Measurements from ENCODE around the gene SLC15A1. TPM values are rescaled to one million over a fixed set of nuclear protein-coding genes. Genes with fewer than 3 reads are reported as not detected.
A peak's percentile ranks its signal among the peaks of the same experiment; 100 is the strongest.

The SLC15A1 gene
- total RNA-seq, 1 donor from 2014 or later, result not detected

DNA sequence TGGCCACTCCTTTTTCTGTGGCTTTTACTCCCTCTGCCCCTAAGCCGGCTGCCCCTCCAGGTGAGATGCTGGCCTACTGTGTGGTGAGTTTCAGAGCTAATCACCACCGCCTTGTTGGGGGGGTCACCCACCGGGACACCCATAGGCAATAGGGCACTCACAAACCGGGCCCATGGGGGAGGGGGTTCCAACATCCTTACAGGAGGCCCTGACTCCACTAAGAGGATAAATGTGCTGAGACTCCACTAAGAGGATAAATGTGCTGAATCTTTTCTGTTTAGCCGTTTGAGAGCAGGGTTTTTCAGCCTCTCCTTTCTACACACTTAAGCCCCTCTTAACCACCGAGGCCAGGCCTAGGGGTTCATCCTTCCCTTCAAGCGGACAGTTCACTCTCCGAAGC, 73.7 kb downstream of the SLC15A1 start:
- DNase-seq, result no peak
- ATAC-seq (ENCODE audit: poor library complexity), result no peak
- intact Hi-C loops (cut with DNase I), result loop anchor here (10.0 kb wide), 1 partner anchor 824 kb away; no protein-coding TSS in a partner anchor

- DNase-seq, result no peak
- no peak for ATAC-seq (ENCODE audit: poor library complexity)
- intact Hi-C loops (cut with DNase I), result loop anchor here (10.0 kb wide), 1 partner anchor 823 kb away; no protein-coding TSS in a partner anchor
These were observed 75.1 kb downstream of the SLC15A1 start for GRCh38 chr13:98677398-98677797.

DNA sequence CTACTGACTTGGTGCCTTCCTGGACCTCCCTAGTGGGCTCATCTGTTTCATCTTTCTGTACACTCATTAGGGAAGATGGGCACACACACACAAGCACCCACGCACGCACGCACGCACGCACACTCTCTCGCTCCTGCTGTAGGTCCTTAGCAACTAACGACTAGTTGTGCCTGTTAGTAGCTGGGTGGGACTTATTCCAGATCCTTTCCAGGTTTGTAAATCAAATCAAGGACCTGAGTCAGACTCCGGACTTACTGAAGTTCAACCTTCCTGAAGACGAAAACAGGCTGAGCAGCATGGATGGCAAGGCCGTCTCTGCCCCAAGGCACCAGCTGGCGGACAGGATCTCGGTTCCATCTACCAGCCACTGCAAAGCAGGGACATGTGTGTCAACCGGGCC, 76.2 kb downstream of the SLC15A1 start:
- ATAC-seq (ENCODE audit: poor library complexity) (no peak), DNase-seq (no peak)
- intact Hi-C loops (cut with DNase I), result loop anchor here (10.0 kb wide), 1 partner anchor 821 kb away; no protein-coding TSS in a partner anchor

GRCh38 chr13:98675837-98676236, 76.6 kb downstream of the SLC15A1 start:
- no peak for ATAC-seq (ENCODE audit: poor library complexity)
- intact Hi-C loops (cut with DNase I), result loop anchor here (10.0 kb wide), 1 partner anchor 821 kb away; no protein-coding TSS in a partner anchor
- DNase-seq, result no peak

DNA sequence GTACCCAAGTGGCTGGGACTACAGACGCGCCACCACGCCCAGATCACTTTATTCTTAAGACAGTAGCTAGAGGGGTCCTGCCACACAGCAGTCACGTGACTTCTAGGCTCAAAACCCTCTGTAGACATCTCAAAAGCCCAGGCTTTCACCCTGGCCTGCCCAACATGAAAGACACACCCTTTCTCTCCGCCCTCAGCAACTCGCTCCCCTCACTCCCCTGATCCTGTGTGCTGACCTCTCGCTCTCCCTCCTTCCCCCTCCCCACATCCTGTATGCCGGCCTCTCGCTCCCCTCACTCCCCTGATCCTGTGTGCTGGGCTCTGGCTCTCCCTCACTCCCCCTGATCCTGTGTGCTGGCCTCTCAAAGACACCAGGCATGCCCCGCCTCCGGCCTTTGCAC, 77.4 kb downstream of the SLC15A1 start:
- intact Hi-C loops (cut with DNase I), result loop anchor here (10.0 kb wide), 1 partner anchor 820 kb away; no protein-coding TSS in a partner anchor
- ATAC-seq (ENCODE audit: poor library complexity), result no peak
- no peak for DNase-seq

DNA sequence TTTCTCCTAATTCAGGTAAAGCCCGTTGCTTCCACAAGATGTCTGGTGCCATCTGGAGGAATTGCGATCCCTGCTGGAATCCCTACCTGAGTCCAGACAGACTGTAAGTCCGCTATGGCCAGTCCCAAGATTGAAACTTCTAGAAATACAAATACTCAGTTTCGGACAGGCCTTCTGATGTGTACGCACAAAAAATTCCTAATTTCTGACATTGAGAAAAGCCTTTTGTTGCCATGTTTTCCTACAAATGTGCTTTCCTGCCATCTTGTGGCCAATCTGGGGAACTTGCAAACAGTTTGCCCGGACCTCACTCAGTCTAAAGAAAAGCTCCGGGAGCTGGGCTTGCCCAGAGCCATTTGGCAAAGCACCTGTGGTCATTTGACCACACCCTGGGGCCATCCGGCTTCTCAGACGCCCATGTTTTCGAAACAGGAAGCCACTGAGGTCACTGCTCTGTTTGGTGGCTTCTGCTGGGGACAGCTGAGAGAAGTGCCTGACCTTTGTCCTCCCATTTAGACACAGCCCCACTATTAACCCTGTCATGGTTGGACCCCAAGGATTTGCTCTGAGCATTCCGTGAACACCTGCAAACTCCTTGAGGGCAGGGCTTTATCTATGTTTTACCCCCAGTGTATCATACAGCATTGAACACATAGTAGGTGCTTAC, 79.4 kb downstream of the SLC15A1 start:
- intact Hi-C loops (cut with DNase I), result loop anchor here (5.0 to 10.0 kb wide), 3 partner anchors 169 to 818 kb away; no protein-coding TSS in a partner anchor
- ATAC-seq (ENCODE audit: poor library complexity) (peak; percentile 88), DNase-seq (peak; percentile 68)

DNA sequence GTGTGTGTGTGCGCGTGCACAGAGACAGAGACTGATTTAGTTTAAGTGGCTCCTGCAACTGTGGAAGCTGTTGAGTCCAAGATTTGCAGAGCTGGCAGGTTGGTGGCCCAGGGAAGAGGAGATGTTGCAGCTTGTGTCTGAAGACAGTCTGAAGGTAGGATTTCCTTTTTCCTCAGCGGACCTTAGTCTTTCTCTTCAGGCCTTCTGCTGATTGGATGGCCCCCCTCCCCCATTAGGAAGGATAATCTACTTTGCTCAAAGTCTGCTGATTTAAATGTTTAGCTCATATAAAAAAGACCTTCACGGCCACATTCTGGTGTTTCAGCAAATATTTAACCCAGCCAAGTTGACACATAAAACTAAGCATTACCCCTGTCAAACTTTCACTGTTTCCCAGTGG, 84.3 kb downstream of the SLC15A1 start:
- no peak for ATAC-seq (ENCODE audit: poor library complexity)
- DNase-seq, result no peak
- intact Hi-C loops (cut with DNase I), result no loop called here

DNA sequence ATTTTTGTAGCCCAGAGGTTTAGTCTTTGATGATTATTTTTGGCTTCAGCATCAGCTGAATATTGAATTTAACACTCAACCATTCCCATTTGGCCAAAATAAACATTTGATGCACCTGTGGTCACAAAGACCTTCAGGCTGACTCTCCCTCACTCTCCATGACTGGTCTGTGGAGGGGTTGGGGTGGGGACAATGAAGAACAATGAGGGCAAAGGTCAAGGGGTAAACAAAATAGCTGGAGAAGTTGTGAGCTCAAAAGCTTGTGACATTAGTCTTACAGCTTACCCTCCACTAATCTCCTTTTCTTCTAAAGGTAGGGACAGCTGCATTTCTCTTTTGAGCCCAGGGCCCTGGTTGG, 86.9 kb downstream of the SLC15A1 start:
- intact Hi-C loops (cut with DNase I), result no loop called here

DNA sequence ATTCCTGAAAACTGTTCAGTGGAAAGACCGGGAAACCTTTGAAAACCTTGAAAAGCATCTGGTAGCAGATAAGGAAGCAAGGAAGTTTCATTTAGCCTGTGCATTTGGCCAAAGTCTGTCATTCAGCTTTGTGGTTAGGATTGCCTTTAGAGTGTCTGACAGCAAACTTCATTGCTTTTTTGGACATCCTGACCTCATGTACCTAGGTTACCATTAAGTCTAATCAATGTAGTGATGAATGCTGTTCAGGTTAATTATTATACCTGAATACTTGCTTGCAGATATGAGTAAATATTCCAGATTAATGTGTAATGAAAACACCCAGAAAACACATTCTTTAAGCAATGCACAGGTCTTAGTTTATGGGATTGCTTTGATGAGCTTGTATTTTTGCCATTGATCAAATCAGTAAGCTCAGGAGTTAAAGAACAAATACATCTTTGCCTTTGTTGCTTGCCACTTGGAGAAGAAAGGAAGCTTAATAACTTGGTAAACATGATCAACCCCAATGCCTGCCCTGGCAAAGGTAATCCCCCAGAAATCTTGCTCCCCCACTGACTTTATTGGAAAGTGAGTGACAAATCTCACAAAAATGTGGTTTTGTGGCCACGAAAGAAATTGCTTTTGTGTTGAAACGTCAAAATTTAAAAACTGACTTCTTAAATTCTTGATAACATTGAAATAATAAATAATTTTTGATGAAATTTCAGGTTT, 87.4 kb downstream of the SLC15A1 start:
- ATAC-seq (ENCODE audit: poor library complexity), result no peak
- intact Hi-C loops (cut with DNase I), result no loop called here
- DNase-seq, result no peak

More for the DNA sequence above, 86.9 kb downstream of the SLC15A1 start:
- DNase-seq (no peak), ATAC-seq (ENCODE audit: poor library complexity) (no peak)

DNA sequence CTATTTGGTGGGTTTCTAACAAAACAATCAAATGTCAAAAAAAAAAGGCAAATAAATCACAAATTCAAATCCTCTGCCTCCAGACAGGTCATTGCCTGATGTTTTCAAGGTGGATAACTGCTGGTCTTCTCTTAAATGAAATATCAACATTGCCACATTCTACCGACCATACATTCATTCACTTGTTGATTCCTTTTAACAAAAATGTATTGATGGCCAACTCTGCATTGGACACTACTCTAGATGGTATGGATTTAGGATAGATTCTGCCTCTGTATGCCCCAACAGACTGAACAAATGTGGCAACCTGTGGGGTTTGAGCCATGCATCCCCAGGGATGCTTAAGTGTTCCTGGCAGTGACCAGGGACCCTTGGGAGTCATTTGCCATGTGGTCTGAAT, 88.0 kb downstream of the SLC15A1 start:
- ATAC-seq (ENCODE audit: poor library complexity) (no peak), DNase-seq (no peak)
- intact Hi-C loops (cut with DNase I), result no loop called here

- no peak for ATAC-seq (ENCODE audit: poor library complexity)
These were observed 88.4 kb downstream of the SLC15A1 start for GRCh38 chr13:98664047-98664446.

GRCh38 chr13:98658131-98658530, 94.3 kb downstream of the SLC15A1 start:
- ATAC-seq (ENCODE audit: poor library complexity), result peak; percentile 50
- DNase-seq, result no peak
- intact Hi-C loops (cut with DNase I), result no loop called here

More at GRCh38 chr13:98664047-98664446, 88.4 kb downstream of the SLC15A1 start:
- DNase-seq, result no peak
- intact Hi-C loops (cut with DNase I), result no loop called here

GRCh38 chr13:98657506-98658085, 94.9 kb downstream of the SLC15A1 start:
- ATAC-seq (ENCODE audit: poor library complexity) (no peak), DNase-seq (no peak)
- intact Hi-C loops (cut with DNase I), result no loop called here

GRCh38 chr13:98656223-98656622, 96.2 kb downstream of the SLC15A1 start:
- intact Hi-C loops (cut with DNase I), result no loop called here
- ATAC-seq (ENCODE audit: poor library complexity), result no peak
- DNase-seq, result no peak

GRCh38 chr13:98653463-98653985, 98.9 kb downstream of the SLC15A1 start:
- DNase-seq (peak; percentile 79), ATAC-seq (ENCODE audit: poor library complexity) (peak; percentile 90)
- intact Hi-C loops (cut with DNase I), result loop anchor here (2.0 kb wide), 1 partner anchor 209 kb away; no protein-coding TSS in a partner anchor

GRCh38 chr13:98652721-98653462, 99.6 kb downstream of the SLC15A1 start:
- intact Hi-C loops (cut with DNase I), result loop anchor here (2.0 kb wide), 1 partner anchor 208 kb away; no protein-coding TSS in a partner anchor
- peak; percentile 14 for ATAC-seq (ENCODE audit: poor library complexity)
- DNase-seq, result no peak

GRCh38 chr13:98652276-98652675, 100.2 kb downstream of the SLC15A1 start:
- intact Hi-C loops (cut with DNase I), result loop anchor here (2.0 kb wide), 1 partner anchor 207 kb away; no protein-coding TSS in a partner anchor
- ATAC-seq (ENCODE audit: poor library complexity), result no peak
- no peak for DNase-seq

- no peak for ATAC-seq (ENCODE audit: poor library complexity)
- no peak for DNase-seq
- intact Hi-C loops (cut with DNase I), result loop anchor here (2.0 kb wide), 1 partner anchor 207 kb away; no protein-coding TSS in a partner anchor
These were observed 100.7 kb downstream of the SLC15A1 start for GRCh38 chr13:98651744-98652143.
